ENCODE measurements around the gene LMF2.
A peak's percentile ranks its signal among the peaks of the same experiment; 100 is the strongest.

DNA sequence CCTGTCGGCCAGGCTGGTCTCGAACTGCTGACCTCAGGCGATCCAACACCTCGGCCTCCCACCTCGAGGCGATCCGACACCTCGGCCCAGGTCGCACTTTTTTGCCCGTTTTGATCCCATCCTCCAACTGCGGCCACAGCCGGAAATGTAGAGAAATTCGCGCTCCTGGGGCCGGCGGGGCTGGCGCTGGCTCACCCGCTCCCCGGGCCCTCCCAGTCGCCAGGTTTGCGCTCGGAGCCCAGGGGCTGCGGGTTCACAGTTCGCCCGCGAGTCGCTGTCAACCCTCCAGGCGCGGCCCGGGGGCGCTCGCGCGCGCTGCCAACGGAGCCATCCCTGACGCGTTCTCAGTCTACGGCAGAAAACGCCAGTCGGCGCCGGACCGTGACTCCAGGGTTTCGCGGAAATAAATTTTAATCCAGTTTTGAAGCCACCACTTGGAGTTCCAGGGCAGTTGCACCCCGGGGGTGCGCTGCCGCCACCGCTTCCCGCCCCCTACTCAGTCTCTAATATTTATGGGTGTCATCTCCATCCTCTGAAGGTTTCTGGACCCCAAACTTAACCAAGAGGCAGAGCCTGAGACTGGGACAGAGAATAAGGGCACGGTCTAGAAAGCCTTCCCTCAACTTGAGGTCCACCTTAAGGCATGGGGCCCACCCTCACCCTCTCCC is 36.7 kb upstream of the LMF2 start:
- TF ChIP-seq SP1 (IDR thresholded peaks at IDR 0.05; ENCODE audit: low read depth) (no peak), EZH2 (IDR thresholded peaks at IDR 0.05) (no peak), CTCF (IDR thresholded peaks at IDR 0.05 in 2 of 3, conservative IDR thresholded peaks at IDR 0.05 in 1 of 3; ENCODE audit: borderline replicate concordance in 1 of 3, insufficient read depth in 1 of 3, low read depth in 2 of 3, low read length in 2 of 3) (peak; percentile 59 to 68 (median 60); a peak in 5 of 6 replicates), JUND (IDR thresholded peaks at IDR 0.05) (no peak), POLR2A (IDR thresholded peaks at IDR 0.05; ENCODE audit: borderline replicate concordance, extremely low read depth, insufficient read depth, insufficient read length) (no peak), POLR2AphosphoS5 (IDR thresholded peaks at IDR 0.05; ENCODE audit: low read depth, low read length) (no peak), ZNF274 (IDR thresholded peaks at IDR 0.05; ENCODE audit: low read depth, low read length) (no peak), EGR1 (IDR thresholded peaks at IDR 0.05; ENCODE audit: low read depth) (no peak)
